NCI-H1694 (cell line): ENCODE data around the gene TARBP1.
"Not testable (repeated sequence)": the region's sequence is repeated elsewhere in the genome, so short reads cannot be mapped to it uniquely, and the experiment has no call there.

Source experiments
- DNase-seq: peaks from one replicate; lab custom pipeline; 2025; lab: John Stamatoyannopoulos, UW

The TARBP1 gene

DNA sequence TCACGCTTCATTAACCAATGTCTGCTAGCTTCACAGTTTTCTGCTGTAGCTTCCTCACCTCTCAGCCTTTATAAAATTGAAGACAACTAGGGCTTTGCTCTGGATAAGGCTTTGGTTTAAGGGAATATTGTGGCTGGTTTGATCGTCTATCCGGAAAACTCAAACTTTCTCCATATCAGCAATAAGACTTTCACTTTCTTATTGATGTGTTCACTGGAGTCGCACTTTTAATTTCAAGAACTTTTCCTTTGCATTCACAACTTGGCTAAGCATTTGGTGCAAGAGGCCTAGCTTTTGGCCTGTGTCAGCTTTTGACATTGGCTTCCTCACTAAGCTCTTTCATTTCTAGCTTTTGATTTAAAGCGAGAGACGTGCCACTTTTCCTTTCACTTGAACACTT is 92.9 kb downstream of the TARBP1 start:
- DNase-seq = no peak

DNA sequence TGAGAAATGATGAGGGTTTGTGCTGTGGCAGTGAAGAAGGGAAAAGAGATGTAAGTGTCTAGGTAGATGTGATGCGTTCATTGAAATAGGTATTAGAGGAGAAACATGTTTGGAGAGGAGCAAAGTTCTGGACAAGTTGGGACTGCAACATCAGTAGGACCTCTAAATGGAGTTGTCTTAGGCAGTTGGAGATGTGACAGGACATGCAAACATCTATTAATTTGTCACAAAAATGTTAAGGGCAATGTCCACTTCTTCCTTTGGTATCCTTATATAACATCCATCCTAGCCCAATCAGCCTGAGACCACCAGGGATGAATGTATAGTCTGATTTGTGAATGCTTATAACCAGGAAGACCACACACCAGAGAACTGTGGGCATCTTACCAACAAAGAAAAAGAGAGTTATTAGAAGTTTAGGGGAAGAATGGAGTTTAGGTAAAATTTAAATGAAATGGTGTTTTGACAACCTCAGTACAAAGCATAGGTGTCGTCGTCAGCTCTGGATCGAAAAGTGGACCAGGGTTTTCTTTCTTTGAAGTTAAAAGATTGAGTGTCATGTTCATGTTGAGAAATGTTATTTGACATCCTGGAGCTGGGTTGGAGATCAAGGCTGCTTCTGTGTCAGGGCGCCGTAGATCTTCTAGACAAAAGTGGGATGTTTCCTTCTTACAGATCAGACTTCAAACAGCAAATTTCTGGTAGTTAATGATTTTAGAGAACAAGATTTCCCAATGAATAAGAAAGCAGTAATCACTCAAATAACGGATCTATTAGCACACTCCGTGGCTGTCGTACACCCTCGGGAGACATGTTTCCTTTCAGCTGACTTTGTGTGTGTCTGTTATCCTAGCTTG is 97.1 kb downstream of the TARBP1 start:
- no peak for DNase-seq

DNA sequence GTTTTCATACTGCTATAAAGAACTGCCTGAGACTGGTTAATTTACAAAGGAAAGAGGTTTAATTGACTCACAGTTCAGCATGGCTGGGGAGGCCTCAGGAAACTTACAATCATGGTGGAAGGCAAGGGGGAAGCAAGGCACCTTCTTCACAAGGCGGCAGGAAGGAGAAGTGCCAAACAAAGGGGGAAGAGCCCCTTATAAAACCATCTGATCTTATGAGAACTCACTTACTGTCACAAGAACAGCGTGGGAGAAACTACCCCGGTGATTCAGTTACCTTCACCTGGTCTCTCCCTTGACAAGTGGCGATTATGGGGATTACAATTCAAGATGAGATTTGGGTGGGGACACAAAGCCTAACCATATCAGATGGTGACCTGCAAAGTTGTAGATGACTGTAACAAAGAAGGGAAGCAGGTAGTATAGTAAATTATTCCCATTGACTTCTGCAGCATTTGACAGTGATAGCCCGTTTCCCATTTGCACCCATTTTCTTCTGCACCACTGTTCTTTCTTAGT is 99.3 kb downstream of the TARBP1 start:
- DNase-seq = not testable (repeated sequence)

DNA sequence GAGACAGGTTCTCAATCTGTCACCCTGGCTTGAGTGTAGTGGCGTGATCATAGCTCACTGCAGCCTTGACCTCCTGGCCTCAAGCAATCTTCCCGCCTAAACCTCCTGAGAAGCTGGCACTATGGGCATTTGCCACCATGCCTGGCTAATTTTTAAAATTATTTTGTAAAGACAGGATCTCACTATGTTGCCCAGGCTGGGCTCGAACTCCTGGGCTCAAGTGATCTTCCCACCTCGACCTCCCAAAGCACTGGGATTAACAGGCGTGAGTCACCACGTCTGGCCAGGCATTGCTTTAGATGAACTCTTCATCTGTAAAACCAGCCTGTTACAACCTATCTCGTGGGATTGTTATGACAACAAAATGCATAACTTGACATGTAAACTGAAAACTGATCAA is 103.3 kb downstream of the TARBP1 start:
- no peak for DNase-seq

DNA sequence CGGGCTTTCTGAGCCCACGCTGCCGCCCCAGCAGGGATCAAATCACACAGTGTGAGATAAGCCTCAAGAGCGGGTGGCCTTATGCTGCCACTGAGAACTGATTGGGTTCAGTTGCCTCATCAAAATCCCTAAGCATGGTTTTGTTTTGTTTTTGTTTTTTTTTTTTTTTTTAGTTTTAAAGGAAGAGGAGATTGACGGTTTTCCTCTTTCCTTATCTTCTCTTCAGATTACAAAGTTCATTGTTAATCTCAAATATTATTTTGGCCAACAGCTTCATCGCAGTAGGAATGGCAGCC is 105.1 kb downstream of the TARBP1 start:
- DNase-seq = no peak

DNA sequence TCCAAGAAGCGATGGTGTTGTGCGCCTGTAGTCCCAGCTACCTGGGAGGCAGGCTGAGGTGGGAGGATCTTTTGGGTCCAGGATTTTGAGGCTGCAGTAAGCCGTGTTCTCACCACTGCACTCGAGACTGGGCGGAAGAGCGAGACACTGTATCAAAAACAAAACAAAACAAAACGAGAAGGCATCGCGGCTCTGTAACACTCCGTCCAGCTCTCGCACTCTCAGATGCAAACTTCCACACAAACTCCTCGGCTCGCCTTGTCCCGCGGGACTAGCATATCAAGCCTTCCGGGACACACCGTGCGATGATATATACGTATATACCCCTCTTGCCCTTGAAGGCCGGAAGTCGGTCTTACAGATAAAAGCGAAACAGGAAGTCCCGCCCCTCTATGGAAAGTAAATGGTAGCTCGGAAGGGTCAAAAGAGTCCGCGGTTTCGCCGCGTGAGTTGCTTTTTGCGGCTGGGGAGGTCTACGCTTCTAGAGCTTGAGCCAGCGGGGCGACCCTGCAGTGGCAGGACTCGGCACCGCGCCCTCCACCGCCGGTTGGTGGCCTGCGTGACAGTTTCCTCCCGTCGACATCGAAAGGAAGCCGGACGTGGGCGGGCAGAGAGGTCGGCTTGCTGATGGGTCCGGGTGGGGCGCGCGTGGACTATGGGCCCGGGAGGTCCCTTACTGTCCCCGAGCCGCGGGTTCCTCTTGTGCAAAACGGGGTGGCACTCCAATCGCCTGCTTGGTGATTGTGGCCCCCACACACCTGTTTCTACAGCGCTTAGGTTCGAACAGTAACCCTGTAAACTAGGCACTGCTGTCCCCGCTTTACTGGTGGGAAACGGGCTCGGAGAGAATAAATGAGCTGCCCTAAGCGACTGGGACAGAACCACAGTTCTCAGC is 105.7 kb downstream of the TARBP1 start, which contains the start of gene COA6:
Gene COA6 (plus strand): TSS at position 393 of the 895 bp plus-strand sequence. CDS start 11 bp downstream, at position 404.
- DNase-seq = peak; percentile 95

DNA sequence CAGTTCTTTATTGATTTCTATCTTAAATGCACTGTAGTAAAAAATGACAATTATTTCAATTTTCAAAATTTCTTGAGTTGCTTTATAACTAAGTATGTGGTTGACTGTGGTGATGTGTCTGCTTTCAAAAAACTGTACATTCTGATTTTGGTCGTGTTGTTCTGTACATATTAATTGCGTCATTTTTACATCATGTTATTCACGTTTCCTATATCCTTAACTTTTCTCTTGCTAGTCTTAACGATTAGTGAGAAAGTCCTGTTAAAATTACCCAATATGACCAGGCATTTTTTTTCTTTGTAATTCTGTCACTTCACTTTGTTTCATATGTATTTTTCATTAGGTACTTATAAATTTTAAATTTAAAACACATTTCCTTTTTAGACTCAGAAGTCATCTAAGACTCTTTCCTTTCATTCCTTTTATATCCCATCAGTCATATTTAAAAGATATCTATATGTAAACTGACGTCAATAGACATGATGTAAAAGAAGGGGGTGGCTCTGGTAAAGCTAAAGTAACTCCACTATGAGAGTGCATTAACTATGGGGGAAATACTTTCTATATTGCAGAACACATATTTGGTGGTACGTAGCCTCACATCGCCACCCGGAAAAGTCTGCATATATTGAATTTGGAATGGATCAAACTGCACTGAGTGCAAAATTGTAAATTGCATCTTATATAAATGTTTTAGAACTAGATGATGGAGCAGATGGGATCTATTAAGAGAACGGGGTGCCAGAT is 106.8 kb downstream of the TARBP1 start:
- DNase-seq = no peak

DNA sequence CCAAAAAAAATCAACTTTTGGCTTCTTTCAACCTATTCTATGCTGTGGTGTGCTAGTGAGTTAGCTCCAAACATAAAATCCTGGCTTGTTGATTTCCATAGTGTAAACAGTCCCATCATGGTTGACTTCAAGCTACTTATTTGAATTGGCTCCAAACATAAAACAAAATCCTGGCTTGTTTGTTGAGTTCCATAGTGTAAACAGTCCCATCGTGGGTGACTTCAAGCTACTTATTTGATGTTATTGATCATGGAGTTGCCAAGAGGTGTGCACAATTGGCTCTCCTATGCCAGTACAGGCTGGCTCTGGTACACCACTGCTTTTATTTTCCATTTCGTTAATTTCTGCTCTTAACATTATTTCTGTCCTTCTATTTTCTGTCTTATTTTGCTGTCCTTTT is 107.6 kb downstream of the TARBP1 start:
- DNase-seq = no peak

DNA sequence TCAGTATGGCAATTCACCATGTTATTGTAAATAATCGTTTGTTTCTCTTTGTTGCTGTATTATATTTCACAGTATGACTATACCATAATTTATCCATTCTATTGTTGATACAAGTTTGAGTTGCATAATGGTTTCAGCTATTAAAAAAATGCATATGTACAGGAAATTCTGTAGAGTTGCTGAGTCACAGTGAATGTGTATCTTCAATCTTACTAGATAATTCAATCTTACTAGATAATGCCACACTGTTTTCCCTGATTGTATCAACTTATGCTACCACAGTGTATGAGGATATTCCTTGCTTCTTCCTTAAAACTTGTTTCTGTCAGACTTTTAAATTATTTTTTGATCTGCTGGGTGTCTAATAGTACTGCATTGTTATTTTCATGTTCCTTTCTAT is 109.2 kb downstream of the TARBP1 start:
- DNase-seq = no peak

DNA sequence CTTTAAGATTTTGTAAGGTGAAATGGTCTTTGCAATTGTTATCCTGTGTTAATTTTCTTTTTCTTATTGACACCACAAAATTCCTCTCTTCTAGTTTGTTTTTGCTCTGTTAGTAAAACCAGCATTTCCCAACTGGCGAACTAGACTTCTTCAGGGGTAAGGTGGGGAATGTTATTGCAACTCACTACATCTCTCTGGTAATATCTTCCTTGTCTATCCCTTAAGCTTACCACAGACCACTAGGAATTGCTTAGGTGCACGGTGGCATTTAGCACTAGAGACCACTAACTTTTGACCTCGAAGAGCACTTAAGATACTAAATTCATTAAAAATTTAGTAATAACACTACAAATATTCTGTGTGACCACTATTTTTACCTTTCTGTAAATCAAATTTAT is 109.9 kb downstream of the TARBP1 start:
- DNase-seq = no peak

DNA sequence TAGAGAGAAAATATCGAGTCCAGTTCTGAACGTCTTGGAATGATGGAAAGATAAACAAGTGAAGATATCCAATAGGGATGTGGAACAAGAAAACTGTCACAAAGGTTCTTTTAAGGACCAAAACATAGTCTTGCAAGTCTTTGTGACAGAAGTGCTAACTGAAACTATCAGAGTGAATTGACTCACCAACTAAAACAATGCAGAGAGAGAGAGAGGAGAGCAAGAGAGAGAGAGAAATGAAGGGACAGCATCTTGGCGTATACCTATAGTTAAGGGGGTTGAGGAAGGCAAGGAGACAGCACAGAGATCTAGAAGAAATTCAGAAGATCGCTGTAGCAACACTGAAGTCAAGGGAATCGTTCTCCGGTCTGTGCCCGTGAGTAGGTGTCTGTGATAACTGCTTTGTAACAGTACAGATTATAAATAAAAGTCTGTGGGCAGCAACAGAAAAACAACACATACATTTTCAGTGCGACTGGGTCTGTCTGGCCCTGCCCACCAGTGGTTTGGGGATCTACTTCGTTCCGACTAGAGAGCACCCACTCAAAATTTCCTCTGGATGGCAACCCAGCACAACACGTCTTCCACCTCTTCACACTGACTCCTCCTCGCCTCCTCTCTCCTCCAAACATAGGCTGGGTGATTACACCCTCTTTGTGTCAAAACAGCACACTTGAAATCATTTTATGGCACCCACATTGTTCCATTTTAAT is 110.5 kb downstream of the TARBP1 start:
- DNase-seq = no peak

DNA sequence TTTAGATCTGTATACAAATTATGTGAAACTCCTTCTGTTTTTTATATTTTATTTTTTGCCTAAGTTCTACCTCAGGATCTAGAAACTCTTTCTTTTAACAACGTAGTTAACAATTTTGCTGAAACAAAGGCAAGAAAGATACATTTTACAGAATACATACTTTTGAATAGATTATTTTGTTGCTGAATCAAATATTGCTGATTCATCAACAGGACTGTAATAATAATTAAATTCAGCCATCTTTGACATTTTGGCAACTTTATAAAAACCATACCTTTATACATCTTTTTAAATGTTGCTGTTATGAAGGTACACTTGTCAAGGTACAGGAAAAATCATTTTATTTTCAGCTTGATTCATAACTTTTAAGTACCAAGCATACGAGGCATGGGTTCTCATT is 116.4 kb downstream of the TARBP1 start:
- no peak for DNase-seq

DNA sequence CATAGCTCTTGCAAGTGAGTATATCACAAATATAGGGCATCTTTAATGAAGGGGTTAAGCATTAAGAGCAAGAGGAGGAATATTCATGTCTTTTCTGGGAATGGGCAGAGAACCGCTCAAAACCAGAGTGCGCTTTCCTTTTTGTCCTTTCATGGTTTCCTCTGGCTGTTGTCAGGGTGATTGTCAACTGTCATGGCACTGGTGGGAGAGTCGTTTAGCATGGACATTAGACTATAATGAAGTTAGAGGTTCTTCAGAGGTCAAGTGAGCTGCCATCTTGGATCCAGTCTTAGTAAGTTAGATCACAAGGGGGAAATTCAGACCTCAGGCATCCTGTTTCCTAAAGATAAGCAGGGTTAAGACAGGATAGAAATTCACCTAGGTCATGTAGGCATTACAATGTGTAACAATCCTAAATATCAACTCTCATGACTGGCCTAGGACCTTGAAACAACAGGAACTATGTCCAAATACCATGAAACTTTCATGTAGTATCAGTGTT is 117.8 kb downstream of the TARBP1 start:
- DNase-seq = no peak

DNA sequence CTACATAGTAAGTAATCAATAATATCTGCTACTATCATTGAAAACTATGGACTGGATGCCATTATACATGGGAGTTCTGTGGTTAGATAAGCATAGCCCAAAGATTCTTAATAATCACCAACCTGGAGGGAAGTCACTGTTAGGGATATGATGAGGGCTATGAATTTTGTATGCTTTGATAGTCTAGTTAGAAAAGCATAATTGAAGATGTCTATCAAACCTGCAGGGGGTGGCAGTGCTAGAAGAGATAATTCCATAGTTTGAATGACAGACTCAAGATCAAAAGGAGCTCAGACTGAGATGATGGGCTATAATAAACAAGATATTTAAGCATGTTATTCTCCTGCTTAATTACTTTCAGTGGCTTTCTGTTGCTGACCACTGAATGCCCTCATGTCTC is 121.1 kb downstream of the TARBP1 start:
- no peak for DNase-seq

DNA sequence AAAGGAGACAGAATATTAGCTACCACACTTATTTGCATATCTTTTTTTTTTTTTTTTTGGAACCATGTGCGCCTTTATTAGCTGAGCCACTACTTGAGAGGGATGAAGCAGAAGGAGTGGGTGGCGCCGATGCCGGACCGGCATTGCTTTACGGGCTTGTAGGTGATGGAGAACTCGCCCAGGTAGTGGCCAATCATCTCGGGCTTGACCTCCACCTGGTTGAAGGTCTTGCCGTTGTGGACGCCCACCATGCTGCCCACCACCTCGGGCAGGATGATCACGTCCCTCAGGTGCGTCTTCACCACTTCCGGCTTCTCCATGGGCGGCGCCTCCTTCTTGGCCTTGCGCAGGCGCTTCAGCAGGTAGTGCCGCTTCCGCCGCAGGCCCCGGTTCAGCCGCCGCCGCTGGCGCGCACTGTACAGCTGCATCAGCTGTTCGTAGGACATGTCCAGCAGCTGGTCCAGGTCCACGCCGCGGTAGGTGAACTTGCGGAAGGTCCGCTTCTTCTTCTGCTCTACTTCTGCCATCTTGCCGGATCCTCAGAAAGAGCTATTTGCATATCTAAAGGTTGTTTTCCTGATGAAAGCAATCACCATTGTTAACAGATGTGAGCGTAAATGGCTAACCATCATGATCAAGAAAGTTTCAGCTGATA is 122.2 kb downstream of the TARBP1 start:
- peak; percentile 42 for DNase-seq

DNA sequence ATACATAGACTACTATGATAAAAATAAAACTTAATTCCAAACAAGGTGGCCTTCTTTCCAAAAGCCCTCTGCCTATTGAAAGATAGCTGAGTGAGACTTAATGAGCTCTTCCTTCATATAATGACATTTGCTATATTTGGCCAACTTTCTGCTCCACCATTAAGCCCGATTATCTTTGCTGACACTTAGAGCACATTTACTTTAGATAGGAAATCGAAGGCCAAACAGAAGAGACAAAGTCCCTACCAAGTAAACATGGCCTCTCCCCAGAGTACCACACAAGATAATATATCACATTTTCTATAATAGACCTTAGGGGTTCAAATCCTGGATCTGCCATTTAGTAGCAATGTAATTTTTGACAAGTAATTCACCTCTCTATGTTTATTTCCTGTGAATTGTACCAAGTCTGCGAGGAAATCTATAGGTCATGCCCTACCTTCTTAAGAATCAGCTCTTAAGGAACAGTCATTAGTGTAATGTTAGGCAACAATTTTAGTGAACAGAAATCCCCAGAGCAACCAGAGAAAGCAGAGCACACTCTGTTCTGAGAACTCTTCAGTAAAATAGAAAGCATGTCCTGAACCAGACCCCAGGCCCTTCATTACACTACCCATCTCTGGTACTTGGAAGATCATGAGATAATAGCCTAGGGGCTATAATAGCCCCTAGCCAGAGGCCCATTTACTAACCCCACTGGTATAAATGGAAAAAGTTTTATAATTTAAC is 123.0 kb downstream of the TARBP1 start:
- DNase-seq = no peak

DNA sequence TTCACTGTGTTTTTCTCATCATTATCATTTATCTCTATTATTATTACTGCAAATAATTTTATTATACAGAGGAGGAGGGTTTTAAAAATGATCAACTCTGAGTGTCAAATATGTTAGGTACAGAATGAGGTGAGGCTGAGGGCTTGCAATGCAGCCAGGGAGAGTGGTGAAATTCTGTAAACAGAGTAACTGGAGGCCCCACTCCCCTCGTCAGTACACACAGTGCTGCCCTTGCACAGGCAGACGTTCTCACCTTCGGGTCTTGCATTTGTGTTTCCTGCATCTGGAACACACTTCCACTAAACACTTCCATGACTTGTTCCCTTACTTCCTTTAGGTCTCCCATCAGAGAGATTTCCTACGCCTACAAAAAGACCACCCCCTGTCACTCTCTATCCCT is 130.0 kb downstream of the TARBP1 start:
- DNase-seq = no peak

DNA sequence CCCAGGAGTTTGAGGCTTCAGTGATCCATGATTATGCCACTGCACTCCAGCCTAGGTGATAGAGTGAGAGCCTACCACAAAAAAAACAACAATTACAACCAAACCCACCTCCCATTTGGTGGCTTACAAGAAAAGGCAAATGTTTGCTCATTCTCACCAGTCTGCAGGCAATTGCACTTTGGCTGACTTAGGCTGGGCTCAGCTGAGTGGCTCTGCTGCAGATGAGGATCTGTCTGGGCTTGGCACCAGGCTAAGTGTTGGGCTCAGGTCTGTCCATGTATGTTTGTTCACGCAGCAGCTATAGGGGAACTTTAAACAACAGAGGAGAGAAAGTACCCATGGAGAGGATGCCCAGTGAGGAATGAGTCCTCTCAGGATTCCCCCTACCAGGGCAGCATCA is 133.7 kb downstream of the TARBP1 start:
- no peak for DNase-seq

DNA sequence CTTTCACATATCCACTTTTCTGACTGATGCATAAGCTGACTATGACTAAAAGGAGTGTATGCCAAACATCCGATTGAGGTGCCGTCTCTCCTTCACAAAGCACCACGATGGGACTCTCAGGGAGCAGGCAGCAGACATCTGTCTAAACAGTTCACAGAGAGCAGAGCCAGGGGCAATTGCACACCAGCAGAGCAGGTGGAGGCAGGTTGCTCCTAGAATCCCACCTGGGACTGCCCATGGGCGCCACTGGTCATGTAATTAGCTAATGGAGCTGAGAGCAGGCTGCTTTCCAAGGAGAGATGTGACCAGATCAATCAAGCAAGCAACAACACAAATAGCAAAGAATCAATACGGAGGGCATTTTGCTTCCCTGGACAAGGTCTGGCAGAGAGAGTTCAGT is 136.2 kb downstream of the TARBP1 start:
- no peak for DNase-seq
